Ishikawa (cell line): ENCODE data around the gene ETV6.

Experiments used
- CREB1 ChIP-seq: IDR thresholded peaks from 2 replicates; pipeline ENCODE4 v1.6.1; 2012; ENCODE audit warnings: low read depth
- EGR1 ChIP-seq: IDR thresholded peaks from 2 replicates; pipeline ENCODE4 v1.6.1; 2012
- EP300 ChIP-seq: IDR thresholded peaks from 2 replicates; pipeline ENCODE4 v1.6.1; 2012; ENCODE audit warnings: borderline replicate concordance
- RAD21 ChIP-seq: IDR thresholded peaks from 2 replicates; pipeline ENCODE4 v1.6.1; 2012; ENCODE audit warnings: low read depth
- TAF1 ChIP-seq: IDR thresholded peaks from 2 replicates; pipeline ENCODE4 v1.6.1; 2012; ENCODE audit warnings: low read depth, mild to moderate bottlenecking
- TCF12 ChIP-seq: IDR thresholded peaks from 2 replicates; pipeline ENCODE4 v1.6.1; 2012; ENCODE audit warnings: low read depth
- TF ChIP-seq, protein P1 (sequence below): IDR thresholded peaks from 2 replicates; pipeline ENCODE4 v1.6.1; 2012; ENCODE audit warnings: low read depth, mild to moderate bottlenecking
- TF ChIP-seq, protein P2 (sequence below): IDR thresholded peaks from 2 replicates; pipeline ENCODE4 v1.6.1; 2012

DNA sequence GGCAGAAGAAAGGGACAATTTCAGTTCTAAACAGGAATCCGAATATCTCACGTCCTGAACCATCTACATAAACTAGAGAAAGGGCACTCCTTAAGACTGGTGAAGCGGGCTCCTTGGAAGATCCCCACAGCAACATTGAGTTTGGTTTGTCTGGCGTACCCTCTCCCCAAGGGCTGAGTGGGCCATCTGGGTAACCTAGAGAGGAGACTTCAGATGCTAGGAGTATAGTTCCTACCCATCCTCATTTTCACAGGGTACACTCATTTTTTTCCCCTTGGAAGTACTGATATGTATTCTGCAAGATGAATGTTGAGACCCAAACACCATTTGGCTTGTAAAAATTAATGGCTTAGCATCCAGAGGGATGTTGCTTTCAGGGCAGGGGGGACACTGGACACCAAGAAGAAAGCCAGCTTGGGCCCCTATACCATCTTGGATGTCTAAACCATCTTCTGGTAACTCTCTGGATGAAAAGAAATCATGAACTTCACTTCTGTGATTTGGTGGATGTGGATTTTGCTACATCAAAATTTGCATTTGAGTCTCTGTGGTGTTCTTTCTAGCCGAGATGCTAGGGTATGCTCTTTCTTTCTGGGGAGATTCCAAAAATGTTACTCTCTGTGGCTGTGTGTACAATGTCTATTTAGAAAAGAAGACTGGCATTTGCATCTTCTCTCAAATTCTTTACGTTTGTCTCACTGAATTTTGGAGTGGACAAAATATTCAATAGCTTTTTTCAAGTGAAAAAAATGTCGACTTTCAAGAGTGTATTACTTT, 97.7 kb downstream of the ETV6 start:
- TF ChIP-seq CREB1 (no peak), TAF1 (no peak), EGR1 (no peak), RAD21 (no peak), EP300 (no peak), TCF12 (no peak)
- TF ChIP-seq, protein P1, sequence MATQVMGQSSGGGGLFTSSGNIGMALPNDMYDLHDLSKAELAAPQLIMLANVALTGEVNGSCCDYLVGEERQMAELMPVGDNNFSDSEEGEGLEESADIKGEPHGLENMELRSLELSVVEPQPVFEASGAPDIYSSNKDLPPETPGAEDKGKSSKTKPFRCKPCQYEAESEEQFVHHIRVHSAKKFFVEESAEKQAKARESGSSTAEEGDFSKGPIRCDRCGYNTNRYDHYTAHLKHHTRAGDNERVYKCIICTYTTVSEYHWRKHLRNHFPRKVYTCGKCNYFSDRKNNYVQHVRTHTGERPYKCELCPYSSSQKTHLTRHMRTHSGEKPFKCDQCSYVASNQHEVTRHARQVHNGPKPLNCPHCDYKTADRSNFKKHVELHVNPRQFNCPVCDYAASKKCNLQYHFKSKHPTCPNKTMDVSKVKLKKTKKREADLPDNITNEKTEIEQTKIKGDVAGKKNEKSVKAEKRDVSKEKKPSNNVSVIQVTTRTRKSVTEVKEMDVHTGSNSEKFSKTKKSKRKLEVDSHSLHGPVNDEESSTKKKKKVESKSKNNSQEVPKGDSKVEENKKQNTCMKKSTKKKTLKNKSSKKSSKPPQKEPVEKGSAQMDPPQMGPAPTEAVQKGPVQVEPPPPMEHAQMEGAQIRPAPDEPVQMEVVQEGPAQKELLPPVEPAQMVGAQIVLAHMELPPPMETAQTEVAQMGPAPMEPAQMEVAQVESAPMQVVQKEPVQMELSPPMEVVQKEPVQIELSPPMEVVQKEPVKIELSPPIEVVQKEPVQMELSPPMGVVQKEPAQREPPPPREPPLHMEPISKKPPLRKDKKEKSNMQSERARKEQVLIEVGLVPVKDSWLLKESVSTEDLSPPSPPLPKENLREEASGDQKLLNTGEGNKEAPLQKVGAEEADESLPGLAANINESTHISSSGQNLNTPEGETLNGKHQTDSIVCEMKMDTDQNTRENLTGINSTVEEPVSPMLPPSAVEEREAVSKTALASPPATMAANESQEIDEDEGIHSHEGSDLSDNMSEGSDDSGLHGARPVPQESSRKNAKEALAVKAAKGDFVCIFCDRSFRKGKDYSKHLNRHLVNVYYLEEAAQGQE: no peak
- TF ChIP-seq, protein P2, sequence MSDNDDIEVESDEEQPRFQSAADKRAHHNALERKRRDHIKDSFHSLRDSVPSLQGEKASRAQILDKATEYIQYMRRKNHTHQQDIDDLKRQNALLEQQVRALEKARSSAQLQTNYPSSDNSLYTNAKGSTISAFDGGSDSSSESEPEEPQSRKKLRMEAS: no peak
